Stomach (tissue), 4 donors: ENCODE results near the gene SMG9.

Source experiments
- CTCF ChIP-seq, 7 experiments: fragments of 450-650 bp in 4 of 7; fragments of 200-600 bp in 3 of 7; sonication (generic) in 3 of 7; IDR thresholded peaks; one replicate each; pipeline ENCODE4 v1.5.1; 2016 to 2019; ENCODE audit warnings: antibody characterized with exemption in 7 of 7, control low read depth in 2 of 7, mild to moderate bottlenecking in 1 of 7
- EP300 ChIP-seq: sonication (generic); formaldehyde crosslinking; IDR thresholded peaks from one replicate; pipeline ENCODE4 v1.6.1; 2017; ENCODE audit warnings: antibody characterized with exemption
- POLR2AphosphoS5 ChIP-seq, 3 donors: sonication (generic); formaldehyde crosslinking; IDR thresholded peaks; one replicate each; pipeline ENCODE4 v1.6.1; 2016; ENCODE audit warnings: antibody characterized with exemption in 3 of 3

GRCh38 chr19:43715776-43716175 is 39.0 kb downstream of the SMG9 start, which contains the start of gene IRGC:
- TF ChIP-seq EP300 (no peak), CTCF (IDR thresholded peaks at IDR 0.05) (no peak), POLR2AphosphoS5 (IDR thresholded peaks at IDR 0.05) (no peak)
